OCI-M1 (cell line): ENCODE results near the gene USP4.
A peak's percentile ranks its signal among the peaks of the same experiment; 100 is the strongest.

Experiments used
- DNase-seq: peaks from one replicate; lab custom pipeline; 2025; lab: John Stamatoyannopoulos, UW

USP4 gene

GRCh38 chr3:49295489-49296058 is 44.3 kb downstream of the USP4 start:
- peak; percentile 17 for DNase-seq

- DNase-seq = no peak
These were observed 45.5 kb downstream of the USP4 start for GRCh38 chr3:49294343-49294742.

- DNase-seq = no peak
These were observed 55.9 kb downstream of the USP4 start for GRCh38 chr3:49283997-49284396.

- DNase-seq = peak; percentile 9
These were observed 60.5 kb downstream of the USP4 start for GRCh38 chr3:49279376-49279775.

- peak; percentile 34 for DNase-seq
These were observed 61.3 kb downstream of the USP4 start for GRCh38 chr3:49278548-49278947.

GRCh38 chr3:49277383-49277775 is 62.5 kb downstream of the USP4 start:
- peak; percentile 43 for DNase-seq

- peak; percentile 71 for DNase-seq
These were observed 63.1 kb downstream of the USP4 start, which contains the start of gene C3orf62 for GRCh38 chr3:49276475-49277382. Gene C3orf62, minus strand, starts transcription at chr3:49277232. Its CDS starts 360 bp downstream, at chr3:49276872.

GRCh38 chr3:49273825-49274532 is 65.9 kb downstream of the USP4 start:
- no peak for DNase-seq

- no peak for DNase-seq
These were observed 68.8 kb downstream of the USP4 start for GRCh38 chr3:49271047-49271446.

- no peak for DNase-seq
These were observed 69.7 kb downstream of the USP4 start for GRCh38 chr3:49270156-49270500.

- no peak for DNase-seq
These were observed 70.3 kb downstream of the USP4 start for GRCh38 chr3:49269443-49270155.

- DNase-seq = no peak
These were observed 73.3 kb downstream of the USP4 start for GRCh38 chr3:49266410-49267095.

- DNase-seq = no peak
These were observed 74.0 kb downstream of the USP4 start for GRCh38 chr3:49265661-49266386.

GRCh38 chr3:49263159-49263889 is 76.5 kb downstream of the USP4 start:
- no peak for DNase-seq

GRCh38 chr3:49260806-49261324 is 79.0 kb downstream of the USP4 start:
- no peak for DNase-seq

- no peak for DNase-seq
These were observed 82.7 kb downstream of the USP4 start for GRCh38 chr3:49257187-49257586.

GRCh38 chr3:49255718-49256511 is 83.9 kb downstream of the USP4 start:
- DNase-seq = no peak

GRCh38 chr3:49255112-49255511 is 84.7 kb downstream of the USP4 start:
- DNase-seq = peak; percentile 54

GRCh38 chr3:49253512-49253911 is 86.3 kb downstream of the USP4 start:
- DNase-seq = no peak
